ENCODE results near the gene PLEKHA6. TPM values are rescaled to one million over a fixed set of nuclear protein-coding genes. Genes with fewer than 3 reads are reported as not detected.
A peak's percentile ranks its signal among the peaks of the same experiment; 100 is the strongest.

Gene PLEKHA6
- total RNA-seq, 4 donors from 2014 or later, result 3.7 to 15.4 (median 12.8) TPM

- DNase-seq (ENCODE audit: low spot score in 2 of 2), result no peak
- peaks cover 55% of the 10 kb centered on the region for H3K4me1 ChIP-seq
- no peaks in the 10 kb centered on the region for H3K9me3 ChIP-seq
- H3K27me3 ChIP-seq, result no peaks in the 10 kb centered on the region
- H3K36me3 ChIP-seq, result no peaks in the 10 kb centered on the region
- 55% methylated on average over 3 of the region's 3 CpGs for WGBS
- no peak for TF ChIP-seq CTCF (IDR thresholded peaks at IDR 0.05)
- no peak for TF ChIP-seq POLR2AphosphoS5 (IDR thresholded peaks at IDR 0.05)
- TF ChIP-seq EP300 (IDR thresholded peaks at IDR 0.05), result no peak
- TF ChIP-seq POLR2A (IDR thresholded peaks at IDR 0.05), result no peak
- no peak overlapping the region for H3K4me3 ChIP-seq
- no peak overlapping the region for H3K27ac ChIP-seq
Observed at GRCh38 chr1:204299814-204300365, 59.8 kb downstream of the PLEKHA6 start.

- no peak for DNase-seq (ENCODE audit: low spot score in 2 of 2)
- no peak overlapping the region for H3K27ac ChIP-seq
- 45% methylated on average over 7 of the region's 7 CpGs for WGBS
- H3K4me1 ChIP-seq, result peaks cover 72% of the 10 kb centered on the region
- H3K27me3 ChIP-seq, result no peaks in the 10 kb centered on the region
- no peaks in the 10 kb centered on the region for H3K9me3 ChIP-seq
- no peak for TF ChIP-seq POLR2A (IDR thresholded peaks at IDR 0.05)
- no peak for TF ChIP-seq CTCF (IDR thresholded peaks at IDR 0.05)
- TF ChIP-seq POLR2AphosphoS5 (IDR thresholded peaks at IDR 0.05), result no peak
- TF ChIP-seq EP300 (IDR thresholded peaks at IDR 0.05), result no peak
- H3K36me3 ChIP-seq, result no peaks in the 10 kb centered on the region
- H3K4me3 ChIP-seq, result no peak overlapping the region
Observed at GRCh38 chr1:204296431-204296988, 63.2 kb downstream of the PLEKHA6 start.

- DNase-seq (ENCODE audit: low spot score in 2 of 2), result no peak
- peaks cover 64% of the 10 kb centered on the region for H3K4me1 ChIP-seq
Observed at GRCh38 chr1:204295671-204296070, 64.1 kb downstream of the PLEKHA6 start.

GRCh38 chr1:204294357-204294756 is 65.4 kb downstream of the PLEKHA6 start:
- TF ChIP-seq EP300 (IDR thresholded peaks at IDR 0.05), result no peak
- peak in 1 of 3 donors; percentile 55 for TF ChIP-seq POLR2AphosphoS5 (IDR thresholded peaks at IDR 0.05)
- WGBS, result 36% methylated on average over 5 of the region's 5 CpGs

More at GRCh38 chr1:204295671-204296070, 64.1 kb downstream of the PLEKHA6 start:
- 73% methylated on average over 10 of the region's 10 CpGs for WGBS
- Histone ChIP-seq H3K4me3 (no peak overlapping the region), H3K27me3 (no peaks in the 10 kb centered on the region), H3K9me3 (no peaks in the 10 kb centered on the region), H3K36me3 (no peaks in the 10 kb centered on the region), H3K27ac (no peak overlapping the region)
- no peak for TF ChIP-seq CTCF (IDR thresholded peaks at IDR 0.05)
- TF ChIP-seq POLR2AphosphoS5 (IDR thresholded peaks at IDR 0.05), result no peak
- no peak for TF ChIP-seq POLR2A (IDR thresholded peaks at IDR 0.05)
- no peak for TF ChIP-seq EP300 (IDR thresholded peaks at IDR 0.05)

GRCh38 chr1:204293605-204294337 is 66.0 kb downstream of the PLEKHA6 start:
- Histone ChIP-seq H3K4me1 (peaks cover 53% of the 10 kb centered on the region), H3K4me3 (no peak overlapping the region), H3K27me3 (no peaks in the 10 kb centered on the region), H3K9me3 (no peaks in the 10 kb centered on the region), H3K36me3 (no peaks in the 10 kb centered on the region), H3K27ac (peak overlapping the region; percentile 68)
- WGBS, result 38% methylated on average over 7 of the region's 7 CpGs
- no peak for DNase-seq (ENCODE audit: low spot score in 2 of 2)
- TF ChIP-seq POLR2AphosphoS5 (IDR thresholded peaks at IDR 0.05) (no peak), EP300 (IDR thresholded peaks at IDR 0.05) (no peak), POLR2A (IDR thresholded peaks at IDR 0.05) (no peak), CTCF (IDR thresholded peaks at IDR 0.05) (no peak)

More at GRCh38 chr1:204294357-204294756, 65.4 kb downstream of the PLEKHA6 start:
- Histone ChIP-seq H3K4me1 (peaks cover 51% of the 10 kb centered on the region), H3K36me3 (no peaks in the 10 kb centered on the region), H3K27ac (peak overlapping the region; percentile 68), H3K9me3 (no peaks in the 10 kb centered on the region), H3K27me3 (no peaks in the 10 kb centered on the region), H3K4me3 (no peak overlapping the region)
- no peak for DNase-seq (ENCODE audit: low spot score in 2 of 2)
